ENCODE results near the gene PROKR2. TPM values are rescaled to one million over a fixed set of nuclear protein-coding genes. Genes with fewer than 3 reads are reported as not detected.

The PROKR2 gene
- total RNA-seq, 1 donor from 2014 or later: not detected

Other genes with a start within 250 kb of the PROKR2 start
- 98.9 TPM for gene TMEM230, start 203.9 kb downstream of the PROKR2 start, total RNA-seq
- gene PCNA, start 197.0 kb downstream of the PROKR2 start, total RNA-seq: 48.1 TPM
- gene CDS2, start 189.9 kb downstream of the PROKR2 start, total RNA-seq: 63.3 TPM